HT1080 (cell line): ENCODE measurements around the gene CDC37L1. TPM values are rescaled to one million over a fixed set of nuclear protein-coding genes. Genes with fewer than 3 reads are reported as not detected.
"Not testable (repeated sequence)": the region's sequence is repeated elsewhere in the genome, so short reads cannot be mapped to it uniquely, and the experiment has no call there.

Experiments
- DNase-seq: peaks from one replicate; pipeline ENCODE4 v3.0.0-alpha.2; 2015; ENCODE audit warnings: low read depth
- polyA plus RNA-seq, 2 experiments: library from polyadenylated mRNA; depleted of rRNA; stranded (reverse); fragments of >200 nt; gene quantifications; 2 replicates each; pipeline ENCODE4 v1.2.3, GENCODE V29; 2015
- total RNA-seq: library from RNA; depleted of rRNA; stranded (reverse); fragments of >200 nt; shearing (Covaris generic); gene quantifications from 2 replicates; pipeline ENCODE4 v1.2.3, GENCODE V29; 2014; rRNA removed

The CDC37L1 gene
- 11.3 and 15.6 TPM in 2 replicates for total RNA-seq
- polyA plus RNA-seq (2015; cell fraction: cytosol; rRNA removed): 14.6 and 16.7 TPM in 2 replicates
- 9.7 and 11.2 TPM in 2 replicates for polyA plus RNA-seq (2015; cell fraction: nucleus; rRNA removed)

GRCh38 chr9:4679268-4680172 is at the start of gene CDC37L1:
Gene CDC37L1, plus strand, starts transcription at chr9:4679569. Its CDS starts 199 bp downstream, at chr9:4679768.
- peak; percentile 97 for DNase-seq

- DNase-seq: peak; percentile 6
Observed at GRCh38 chr9:4630836-4631235, 48.5 kb upstream of the CDC37L1 start.

- DNase-seq: no peak
Observed at GRCh38 chr9:4638968-4639367, 40.4 kb upstream of the CDC37L1 start.

GRCh38 chr9:4639420-4639819 is 39.9 kb upstream of the CDC37L1 start:
- DNase-seq: no peak

- no peak for DNase-seq
Observed at GRCh38 chr9:4640027-4640426, 39.3 kb upstream of the CDC37L1 start.

- DNase-seq: no peak
Observed at GRCh38 chr9:4642351-4642750, 37.0 kb upstream of the CDC37L1 start.

- no peak for DNase-seq
Observed at GRCh38 chr9:4654084-4654483, 25.3 kb upstream of the CDC37L1 start.

- no peak for DNase-seq
Observed at GRCh38 chr9:4654538-4654937, 24.8 kb upstream of the CDC37L1 start.

- DNase-seq: not testable (repeated sequence)
Observed at GRCh38 chr9:4656196-4656595, 23.2 kb upstream of the CDC37L1 start.

GRCh38 chr9:4656621-4657020 is 22.7 kb upstream of the CDC37L1 start:
- DNase-seq: no peak

- DNase-seq: no peak
Observed at GRCh38 chr9:4657426-4658159, 21.8 kb upstream of the CDC37L1 start.

- DNase-seq: not testable (repeated sequence)
Observed at GRCh38 chr9:4660665-4661064, 18.7 kb upstream of the CDC37L1 start.

GRCh38 chr9:4661165-4661564 is 18.2 kb upstream of the CDC37L1 start:
- DNase-seq: no peak

- no peak for DNase-seq
Observed at GRCh38 chr9:4661611-4662010, 17.8 kb upstream of the CDC37L1 start.

- peak; percentile 85 for DNase-seq
Observed at GRCh38 chr9:4662108-4662988, 17.0 kb upstream of the CDC37L1 start, which contains the start of gene PLPP6. Gene PLPP6, plus strand, starts transcription at chr9:4662294. Its CDS starts 82 bp downstream, at chr9:4662376.

GRCh38 chr9:4662989-4663792 is 16.2 kb upstream of the CDC37L1 start:
- DNase-seq: no peak

GRCh38 chr9:4663956-4664355 is 15.4 kb upstream of the CDC37L1 start:
- DNase-seq: no peak

GRCh38 chr9:4665357-4665756 is 14.0 kb upstream of the CDC37L1 start:
- no peak for DNase-seq

- DNase-seq: peak; percentile 27
Observed at GRCh38 chr9:4666042-4666699, 13.2 kb upstream of the CDC37L1 start, which contains the start of gene SPATA6L. Gene SPATA6L, minus strand, starts transcription at chr9:4666480. Its CDS starts 230 bp downstream, at chr9:4666250.
